Transverse colon (tissue), 3 donors: ENCODE measurements around the gene ANKRD33B.

Experiments
- CTCF ChIP-seq, 5 experiments: fragments of 200-600 bp in 3 of 5; fragments of 450-650 bp in 2 of 5; sonication (generic) in 3 of 5; IDR thresholded peaks; 1 replicate in 2 of 5; 2 replicates in 3 of 5; pipeline ENCODE4 v1.5.1; 2016 to 2017; ENCODE audit warnings: antibody characterized with exemption in 5 of 5, inconsistent platforms in 3 of 5, mild to moderate bottlenecking in 2 of 5, moderate library complexity in 1 of 5
- POLR2A ChIP-seq: fragments of 450-650 bp; IDR thresholded peaks from one replicate; pipeline ENCODE4 v1.6.1; 2016; ENCODE audit warnings: antibody characterized with exemption, mild to moderate bottlenecking, moderate library complexity

DNA sequence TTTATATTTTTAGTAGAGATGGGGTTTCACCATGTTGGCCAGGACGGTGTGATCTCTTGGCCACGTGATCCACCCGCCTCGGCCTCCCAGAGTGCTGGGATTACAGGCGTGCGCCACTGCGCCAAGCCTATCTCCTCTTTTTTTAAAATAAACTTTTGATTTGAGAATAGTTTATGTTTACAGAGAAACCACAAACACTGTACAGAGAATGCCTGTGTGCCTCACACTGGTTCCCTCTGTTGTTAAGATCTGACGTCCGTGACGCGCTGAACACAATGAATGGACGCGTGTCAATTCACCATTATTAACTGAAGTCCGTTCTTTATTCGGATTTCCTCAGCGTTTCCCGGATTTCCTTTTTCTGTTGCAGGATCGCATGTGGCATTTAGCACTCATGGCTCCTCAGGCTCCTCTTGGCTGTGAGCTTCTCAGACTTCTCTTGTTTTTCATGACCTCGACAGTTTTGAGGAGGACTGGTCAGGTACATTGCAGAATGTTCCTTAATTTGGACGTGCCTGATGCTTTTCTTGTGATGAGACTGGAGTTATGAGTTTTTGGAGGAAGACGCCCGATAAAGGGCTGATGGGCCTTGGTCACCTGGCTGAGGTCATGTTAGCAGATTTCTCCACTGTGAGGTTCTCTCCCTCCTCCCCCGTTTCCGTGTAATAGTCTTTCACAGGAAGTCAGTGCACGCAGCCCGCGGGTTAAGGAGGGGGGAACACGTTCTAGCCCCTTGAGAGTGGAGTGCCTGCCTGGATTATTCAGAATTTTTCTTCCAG, 69.6 kb downstream of the ANKRD33B start:
- TF ChIP-seq CTCF (IDR thresholded peaks at IDR 0.05) = no peak
- no peak for TF ChIP-seq POLR2A
